Progenitor cell of endocrine pancreas (in vitro differentiated cells): ENCODE data around the gene MADCAM1. TPM values are rescaled to one million over a fixed set of nuclear protein-coding genes. Genes with fewer than 3 reads are reported as not detected.

Source experiments
- DNase-seq: peaks from one replicate; pipeline ENCODE4 v3.0.0; 2021; ENCODE audit warnings: low spot score; ENCODE audit not compliant: unreplicated experiment
- H3K27ac Mint-ChIP-seq: 2 replicates; pipeline ENCODE4 v1.8.0; 2021; ENCODE audit warnings: mild to moderate bottlenecking, moderate library complexity, mixed read lengths
- H3K27me3 Mint-ChIP-seq: 2 replicates; pipeline ENCODE4 v1.8.0; 2021; ENCODE audit warnings: mixed read lengths
- H3K36me3 Mint-ChIP-seq: 2 replicates; pipeline ENCODE4 v1.8.0; 2022; ENCODE audit warnings: mixed read lengths; ENCODE audit not compliant: insufficient read depth
- H3K4me1 Mint-ChIP-seq: 2 replicates; pipeline ENCODE4 v1.8.0; 2021; ENCODE audit warnings: low read depth, mixed read lengths
- H3K4me3 Mint-ChIP-seq: 2 replicates; pipeline ENCODE4 v1.8.0; 2021; ENCODE audit warnings: low read depth, mild to moderate bottlenecking, moderate library complexity, mixed read lengths
- H3K9me3 Mint-ChIP-seq: 2 replicates; pipeline ENCODE4 v1.8.0; 2021; ENCODE audit warnings: low read depth, mixed read lengths
- CTCF ChIP-seq: fragments of 200-600 bp; sonication (generic); IDR thresholded peaks from one replicate; pipeline ENCODE4 v1.5.0; 2021; ENCODE audit warnings: antibody characterized with exemption, mild to moderate bottlenecking; ENCODE audit not compliant: unreplicated experiment
- total RNA-seq: library from RNA; stranded (reverse); gene quantifications from 2 replicates; pipeline ENCODE4 v1.2.1, GENCODE V29; 2021

MADCAM1 gene
- total RNA-seq, 1 donor from 2014 or later: 0.77 TPM

DNA sequence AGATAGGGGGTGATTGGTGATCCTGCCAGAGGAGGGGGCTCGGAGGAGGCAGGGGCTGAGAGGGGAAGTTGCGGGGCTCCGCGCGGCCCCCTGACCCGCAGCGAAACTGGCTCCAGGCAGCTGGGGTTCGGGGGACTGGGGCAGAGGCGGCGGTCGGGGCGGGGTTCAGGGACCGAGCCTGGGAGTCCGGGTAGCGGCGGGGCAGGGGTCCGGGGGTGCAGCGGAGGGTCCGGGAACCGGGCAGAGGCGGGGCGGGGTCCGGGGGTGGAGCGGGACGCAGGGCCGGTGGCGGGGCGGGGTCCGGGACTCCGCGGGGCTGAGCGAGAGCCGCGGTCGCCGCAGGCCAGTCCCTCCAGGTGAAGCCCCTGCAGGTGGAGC is 1.2 kb downstream of the MADCAM1 start:
- H3K27ac Mint-ChIP-seq: no peak overlapping the region
- no peaks in the 10 kb centered on the region for H3K4me1 Mint-ChIP-seq
- TF ChIP-seq CTCF: no peak
- no peaks in the 10 kb centered on the region for H3K36me3 Mint-ChIP-seq
- no peaks in the 10 kb centered on the region for H3K9me3 Mint-ChIP-seq
- no peak for DNase-seq
- H3K4me3 Mint-ChIP-seq: no peak overlapping the region
- H3K27me3 Mint-ChIP-seq: peaks cover 31% of the 10 kb centered on the region

GRCh38 chr19:497869-498510 is 1.7 kb downstream of the MADCAM1 start:
- H3K36me3 Mint-ChIP-seq: no peaks in the 10 kb centered on the region
- H3K4me3 Mint-ChIP-seq: no peak overlapping the region
- H3K27me3 Mint-ChIP-seq: peaks cover 36% of the 10 kb centered on the region
- no peak overlapping the region for H3K27ac Mint-ChIP-seq
- no peaks in the 10 kb centered on the region for H3K4me1 Mint-ChIP-seq
- H3K9me3 Mint-ChIP-seq: no peaks in the 10 kb centered on the region
- no peak for TF ChIP-seq CTCF
- DNase-seq: no peak

GRCh38 chr19:498511-498891 is 2.2 kb downstream of the MADCAM1 start:
- Mint-ChIP-seq H3K27ac (no peak overlapping the region), H3K36me3 (no peaks in the 10 kb centered on the region), H3K4me3 (no peak overlapping the region), H3K4me1 (no peaks in the 10 kb centered on the region), H3K9me3 (no peaks in the 10 kb centered on the region), H3K27me3 (peaks cover 36% of the 10 kb centered on the region)
- no peak for TF ChIP-seq CTCF
- DNase-seq: no peak

DNA sequence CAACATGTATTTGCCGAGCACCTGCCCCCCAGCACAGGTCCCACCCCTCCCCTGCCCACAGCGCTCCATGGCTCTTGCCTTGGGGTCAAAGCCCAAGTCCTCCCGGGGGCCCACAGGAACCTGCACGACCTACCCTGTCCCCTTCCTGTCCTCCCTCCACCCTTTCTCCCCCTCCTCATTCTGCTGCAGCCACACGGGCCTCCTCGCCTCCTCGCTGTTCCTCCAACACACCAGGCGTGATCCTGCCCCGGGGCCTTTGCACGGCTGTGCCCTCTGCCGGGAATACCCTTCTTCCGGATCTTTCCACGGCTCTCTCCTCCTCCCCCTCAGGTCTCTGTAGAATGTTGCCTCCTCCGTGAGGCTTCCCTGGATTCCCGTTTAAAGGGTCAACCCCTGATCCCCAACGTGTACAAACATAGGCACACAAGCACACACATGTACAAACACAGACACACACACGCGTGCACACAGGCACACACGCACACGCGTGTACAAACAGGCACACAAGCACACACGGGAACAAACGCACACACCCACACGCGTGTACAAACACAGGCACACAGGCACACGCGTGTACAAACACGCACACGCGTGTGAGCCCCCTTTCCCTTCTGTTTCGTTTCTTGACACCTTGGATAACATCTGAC is 2.8 kb downstream of the MADCAM1 start:
- H3K4me1 Mint-ChIP-seq: no peaks in the 10 kb centered on the region
- peaks cover 32% of the 10 kb centered on the region for H3K27me3 Mint-ChIP-seq
- H3K27ac Mint-ChIP-seq: no peak overlapping the region
- H3K9me3 Mint-ChIP-seq: no peaks in the 10 kb centered on the region
- H3K36me3 Mint-ChIP-seq: no peaks in the 10 kb centered on the region
- DNase-seq: no peak
- no peak for TF ChIP-seq CTCF
- H3K4me3 Mint-ChIP-seq: no peak overlapping the region

- Mint-ChIP-seq H3K4me1 (no peaks in the 10 kb centered on the region), H3K36me3 (no peaks in the 10 kb centered on the region), H3K27me3 (peaks cover 26% of the 10 kb centered on the region), H3K9me3 (no peaks in the 10 kb centered on the region), H3K4me3 (no peak overlapping the region), H3K27ac (no peak overlapping the region)
- TF ChIP-seq CTCF: no peak
- no peak for DNase-seq
Measured at GRCh38 chr19:501646-502045, 5.4 kb downstream of the MADCAM1 start.
